AG08396 (cell line): ENCODE results near the gene CALD1.

Experiments
- DNase-seq: peaks from one replicate; pipeline ENCODE4 v3.0.0; 2012; ENCODE audit warnings: low spot score, mixed read lengths

CALD1 gene

DNA sequence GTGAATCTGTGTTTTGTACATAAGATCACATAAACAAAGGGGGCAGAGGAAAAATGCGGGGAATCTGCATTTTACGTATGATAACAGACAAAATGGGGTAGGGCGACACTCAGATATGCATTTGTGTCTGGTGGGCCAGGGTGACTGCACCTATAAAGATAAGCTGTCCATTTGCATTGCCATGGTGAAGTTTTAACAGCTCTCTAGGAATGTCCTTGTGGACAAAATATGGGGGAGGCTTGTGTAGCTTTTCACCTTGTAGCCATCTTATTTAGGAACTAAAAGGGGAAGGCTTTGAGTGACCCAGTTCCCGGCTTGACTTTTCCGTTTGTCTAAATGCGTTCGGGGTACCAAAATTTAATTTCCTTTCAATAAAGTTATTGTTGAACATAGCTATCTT lies 114.5 kb downstream of the CALD1 start:
- DNase-seq, result no peak

GRCh38 chr7:134894928-134895327 lies 115.5 kb downstream of the CALD1 start:
- DNase-seq, result no peak

- no peak for DNase-seq
Measured at GRCh38 chr7:134896073-134896472, 116.6 kb downstream of the CALD1 start.

DNA sequence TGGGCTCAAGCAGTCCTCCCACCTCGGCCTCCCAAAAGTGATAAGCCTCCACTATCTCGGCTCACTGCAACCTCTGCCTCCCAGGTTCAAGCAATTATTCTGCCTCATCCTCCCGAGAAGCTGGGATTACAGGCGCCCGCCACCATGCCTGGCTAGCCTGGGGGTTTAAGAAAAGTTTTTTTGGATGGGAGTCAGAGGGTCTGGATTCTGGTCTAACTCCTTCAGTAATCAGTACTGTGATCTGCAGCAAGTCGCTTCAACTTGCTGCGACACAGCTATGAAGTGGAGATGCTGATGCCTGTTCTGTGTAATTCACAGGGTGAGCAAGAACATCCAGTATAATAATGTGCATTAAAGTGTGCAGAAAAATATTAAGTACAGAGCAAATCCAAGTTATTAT lies 118.5 kb downstream of the CALD1 start:
- DNase-seq, result no peak

- no peak for DNase-seq
Measured at GRCh38 chr7:134899729-134900128, 120.3 kb downstream of the CALD1 start.

DNA sequence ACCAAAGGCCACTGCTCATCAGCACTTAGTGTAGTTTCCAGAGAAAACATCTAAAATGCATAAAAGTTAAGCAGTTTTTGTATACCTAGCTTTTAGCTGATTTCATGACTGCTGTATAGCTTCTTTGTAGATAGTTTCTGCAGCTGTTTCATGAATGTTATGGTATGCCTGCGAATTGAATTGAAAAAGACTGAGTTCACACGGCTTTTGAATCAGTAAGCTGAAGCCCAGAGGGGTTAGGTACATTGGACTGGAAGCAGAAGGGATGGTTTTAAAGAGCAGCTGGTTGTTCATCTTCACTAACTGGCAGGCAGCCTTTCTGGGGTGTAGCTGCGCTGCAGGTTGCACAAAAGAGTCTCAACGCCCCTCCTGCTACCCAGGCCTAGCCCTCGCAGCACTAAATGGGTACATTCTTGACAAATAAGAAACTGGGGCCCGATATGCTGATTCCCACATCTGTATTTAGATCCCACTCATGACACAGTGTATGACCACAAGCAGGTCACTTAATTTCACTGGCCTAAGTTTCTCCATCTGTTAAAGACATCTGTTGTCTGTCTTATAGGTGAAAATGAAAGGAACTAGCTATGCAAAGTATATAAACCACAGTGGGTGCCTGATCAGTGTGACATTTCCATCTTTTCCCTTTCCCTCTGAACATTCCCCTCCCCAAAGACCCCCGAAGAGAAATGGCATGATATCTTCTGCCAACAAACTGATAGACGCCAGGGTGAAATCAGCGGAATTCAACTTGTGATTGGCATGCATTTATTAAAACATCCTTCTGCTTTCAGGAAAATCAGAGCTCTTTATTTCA lies 120.9 kb downstream of the CALD1 start:
- no peak for DNase-seq

GRCh38 chr7:134901389-134902020 lies 122.1 kb downstream of the CALD1 start:
- no peak for DNase-seq

- no peak for DNase-seq
Measured at GRCh38 chr7:134902058-134902457, 122.6 kb downstream of the CALD1 start.

DNA sequence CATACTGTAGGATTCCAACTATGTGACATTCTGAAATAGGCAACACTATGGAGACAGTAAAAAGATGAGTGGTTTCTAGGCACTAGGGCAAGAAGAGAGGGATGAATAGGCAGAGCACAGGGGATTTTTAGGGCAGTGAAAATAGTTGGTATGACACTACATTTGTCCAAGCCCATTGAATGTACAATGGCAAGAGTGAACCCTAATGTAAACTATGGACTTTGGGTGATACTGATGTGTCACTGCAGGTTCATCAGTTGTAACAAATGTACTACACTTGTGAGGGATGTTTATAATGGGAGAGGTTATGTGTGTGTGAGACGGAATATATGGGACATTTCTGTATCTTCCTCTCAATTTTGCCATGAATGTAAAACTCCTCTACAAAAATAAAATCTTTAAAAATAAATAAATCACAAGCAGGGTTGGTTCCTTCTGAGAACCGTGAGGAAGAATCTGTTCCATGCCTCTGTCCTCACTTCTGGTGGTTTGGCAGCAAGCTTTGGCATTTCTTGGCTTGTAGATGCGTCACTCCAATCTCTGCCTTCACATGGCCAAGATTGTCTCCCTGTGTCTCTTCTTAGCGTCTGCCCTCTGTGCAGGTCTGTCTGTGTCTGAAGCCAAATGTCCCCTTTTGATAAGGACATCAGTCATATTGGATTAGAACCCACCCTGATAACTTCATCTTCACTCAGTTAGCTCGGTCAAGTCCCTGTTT lies 123.8 kb downstream of the CALD1 start:
- DNase-seq, result no peak

DNA sequence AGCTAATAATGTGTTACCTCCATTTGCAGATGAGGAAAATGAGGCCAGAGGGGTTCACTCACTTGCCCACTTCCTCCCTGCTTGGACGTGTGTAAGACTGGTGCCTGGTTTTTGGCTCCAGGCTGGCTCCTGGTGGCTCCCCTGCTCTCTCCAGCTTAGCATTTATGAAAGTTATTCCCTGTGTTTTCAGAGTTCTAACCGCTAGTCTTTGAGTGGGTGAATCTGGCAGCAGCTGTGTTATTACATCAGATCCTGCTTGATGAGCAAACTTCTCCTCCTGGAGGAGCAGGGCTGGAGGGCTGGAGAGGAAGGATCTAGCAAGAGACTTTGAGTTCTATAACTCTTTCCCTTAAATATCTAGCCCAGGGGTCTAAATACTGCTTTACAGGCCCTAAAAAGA lies 125.9 kb downstream of the CALD1 start:
- DNase-seq, result peak; percentile 71

DNA sequence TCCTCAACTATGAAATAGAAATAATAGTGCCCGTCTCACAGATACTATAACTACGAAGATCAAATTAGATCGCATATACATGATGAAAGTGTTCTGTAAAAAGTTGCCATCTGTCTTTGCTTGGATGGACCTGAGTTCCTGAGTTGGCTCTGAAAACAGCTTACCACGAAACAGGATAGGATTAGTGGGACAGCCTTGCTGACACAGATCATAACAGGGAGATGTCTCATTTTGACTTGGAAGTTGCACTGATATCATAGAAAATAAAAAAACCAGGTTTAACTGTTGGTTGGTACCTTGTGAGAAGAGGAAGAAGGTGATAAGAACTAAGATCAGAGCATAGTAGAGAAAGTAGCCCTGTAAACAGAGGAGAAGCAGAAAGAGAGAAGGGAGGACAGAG lies 127.6 kb downstream of the CALD1 start:
- no peak for DNase-seq

DNA sequence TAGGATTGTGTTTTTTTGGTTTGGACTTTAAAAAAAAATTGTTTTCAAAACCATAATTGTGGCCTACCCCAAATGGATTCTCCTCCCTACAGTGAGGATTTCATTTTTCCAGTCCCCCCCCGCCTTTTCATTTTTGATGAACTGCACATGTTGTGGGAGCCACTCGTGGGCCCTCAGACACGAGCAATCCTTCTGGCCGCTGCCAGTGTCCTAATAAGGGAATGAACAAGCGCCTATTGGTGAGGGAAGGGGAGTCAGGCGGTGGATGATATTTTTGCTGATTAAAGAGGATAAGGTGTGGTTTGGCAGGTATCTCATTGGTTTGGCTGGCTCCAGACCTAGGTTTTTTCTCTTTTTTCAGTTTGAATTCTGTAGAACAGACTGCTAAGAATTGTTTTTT lies 128.2 kb downstream of the CALD1 start:
- no peak for DNase-seq

DNA sequence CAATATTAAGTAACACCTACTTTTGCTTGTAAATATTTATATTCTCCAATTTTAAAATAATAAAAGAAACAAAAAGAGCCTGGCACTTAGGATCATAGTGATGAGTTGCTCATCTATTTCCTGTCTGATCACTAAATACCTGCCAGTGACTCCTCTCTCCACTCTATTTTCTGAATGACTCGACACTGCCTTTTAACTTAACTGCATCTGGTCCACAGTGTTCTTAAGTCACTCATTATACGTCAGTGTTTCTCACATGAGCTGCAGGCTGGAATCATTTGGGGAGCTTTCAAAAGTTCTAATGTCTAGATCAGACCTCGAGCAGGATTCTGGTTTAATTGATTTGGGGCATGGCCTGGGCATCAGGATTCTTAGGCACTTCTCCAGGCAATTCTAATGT lies 128.9 kb downstream of the CALD1 start:
- DNase-seq, result no peak

- no peak for DNase-seq
Measured at GRCh38 chr7:134910214-134910890, 130.9 kb downstream of the CALD1 start.

DNA sequence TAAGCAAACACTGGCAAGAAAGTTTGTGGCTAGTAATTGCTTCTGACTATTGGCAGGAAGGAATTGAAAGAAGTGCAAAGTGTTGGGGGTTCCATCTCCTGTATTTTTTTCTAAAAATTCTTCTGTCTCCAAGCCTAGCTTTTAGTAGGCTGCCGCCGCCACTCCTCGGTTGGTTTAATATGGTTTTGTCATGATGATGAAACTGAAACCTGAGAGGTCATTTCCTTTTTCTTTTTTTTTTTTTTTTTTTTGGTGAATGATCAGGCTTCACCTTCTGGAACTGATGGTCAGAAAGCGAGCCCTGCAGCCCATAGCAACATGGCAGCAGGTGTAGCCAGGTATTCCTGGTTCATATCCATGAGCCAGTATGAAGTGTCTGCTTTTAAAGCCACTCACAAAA lies 131.5 kb downstream of the CALD1 start:
- DNase-seq, result no peak

- DNase-seq, result no peak
Measured at GRCh38 chr7:134916171-134916883, 136.9 kb downstream of the CALD1 start.

DNA sequence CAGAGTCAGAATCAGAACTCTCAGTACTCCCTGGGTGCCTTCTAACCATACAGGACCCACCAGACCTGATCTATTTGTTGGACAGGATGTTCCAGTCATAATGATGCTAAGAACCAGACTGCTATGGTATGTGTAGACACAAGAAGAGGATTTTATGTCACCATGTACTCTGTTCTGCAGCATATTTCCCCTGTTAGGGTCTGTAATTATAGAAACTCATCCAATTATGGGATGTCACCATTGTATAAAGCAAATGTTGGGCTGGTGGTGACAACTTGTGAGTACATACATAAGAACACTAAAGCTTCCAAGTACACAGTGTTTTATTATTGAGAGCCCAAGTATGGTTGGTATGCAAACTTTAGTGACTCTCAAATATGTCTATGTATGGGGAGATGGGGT lies 139.8 kb downstream of the CALD1 start:
- no peak for DNase-seq

- peak; percentile 39 for DNase-seq
Measured at GRCh38 chr7:134920026-134920753, 140.8 kb downstream of the CALD1 start.

GRCh38 chr7:134922720-134923704 lies 143.6 kb downstream of the CALD1 start:
- DNase-seq, result no peak

DNA sequence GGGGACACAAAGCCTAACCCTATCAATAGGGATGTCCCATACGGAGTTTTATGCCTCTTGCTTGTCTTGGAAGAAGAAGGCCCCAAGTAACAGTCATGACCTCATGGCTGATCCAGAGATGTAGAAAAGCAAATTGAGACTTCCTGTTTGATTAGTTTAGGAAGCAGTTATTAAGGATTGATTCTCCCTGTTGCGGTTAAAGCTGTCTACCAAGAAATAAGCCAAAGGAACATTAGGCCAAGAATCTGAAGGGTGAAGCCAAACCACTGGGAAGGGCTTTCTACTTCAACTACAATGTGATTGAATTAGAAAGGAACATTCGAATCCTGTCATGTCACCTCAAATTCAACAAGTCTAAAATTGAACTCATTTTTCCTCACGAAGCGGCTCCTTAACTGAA lies 146.3 kb downstream of the CALD1 start:
- DNase-seq, result no peak
